Liver (tissue), 9 donors: ENCODE measurements around the gene ASCL5. TPM values are rescaled to one million over a fixed set of nuclear protein-coding genes. Genes with fewer than 3 reads are reported as not detected.
A peak's percentile ranks its signal among the peaks of the same experiment; 100 is the strongest.

Experiments used
- DNase-seq: peaks from one replicate; pipeline ENCODE4 v3.0.0-alpha.2; 2017; ENCODE audit warnings: low spot score
- H3K27ac ChIP-seq, 2 donors: one replicate each; pipeline ENCODE4 v1.7.0; 2013; ENCODE audit warnings: inconsistent platforms in 2 of 2, low read length in 2 of 2, control low read depth in 1 of 2, low read depth in 1 of 2, mild to moderate bottlenecking in 1 of 2
- H3K27me3 ChIP-seq, 4 donors: one replicate each; pipeline versions ENCODE4 v1.6.1 to v1.7.0; 2013; ENCODE audit warnings: low read length in 3 of 4, inconsistent platforms in 1 of 4, mild to moderate bottlenecking in 1 of 4, moderate library complexity in 1 of 4; ENCODE audit not compliant: control insufficient read depth in 4 of 4, insufficient read depth in 4 of 4
- H3K36me3 ChIP-seq, 4 donors: one replicate each; pipeline versions ENCODE4 v1.6.1 to v1.7.0; 2013; ENCODE audit warnings: low read length in 3 of 4, mild to moderate bottlenecking in 3 of 4, low read depth in 1 of 4, moderate library complexity in 1 of 4; ENCODE audit not compliant: control insufficient read depth in 4 of 4, insufficient read depth in 3 of 4
- H3K4me1 ChIP-seq, 4 donors: one replicate each; pipeline versions ENCODE4 v1.6.1 to v1.7.0; 2013; ENCODE audit warnings: low read length in 3 of 4, mild to moderate bottlenecking in 3 of 4, moderate library complexity in 1 of 4; ENCODE audit not compliant: control insufficient read depth in 4 of 4, insufficient read depth in 4 of 4
- H3K4me3 ChIP-seq, 3 donors: one replicate each; pipeline versions ENCODE4 v1.6.1 to v1.7.0; 2013; ENCODE audit warnings: low read length in 3 of 3, control low read depth in 1 of 3, low read depth in 1 of 3, mild to moderate bottlenecking in 1 of 3
- H3K9ac ChIP-seq, 2 donors: one replicate each; pipeline ENCODE4 v1.7.0; 2013; ENCODE audit warnings: low read length in 2 of 2, mild to moderate bottlenecking in 2 of 2, moderate library complexity in 2 of 2, control low read depth in 1 of 2, low read depth in 1 of 2
- H3K9me3 ChIP-seq, 4 donors: one replicate each; pipeline versions ENCODE4 v1.6.1 to v1.7.0; 2013; ENCODE audit warnings: low read length in 3 of 4; ENCODE audit not compliant: control insufficient read depth in 4 of 4
- EGR1 ChIP-seq, 2 donors: IDR thresholded peaks; 2 replicates each; pipeline ENCODE4 v1.6.1; 2016 to 2018; ENCODE audit warnings: antibody characterized with exemption in 2 of 2, low read depth in 2 of 2
- FOXA1 ChIP-seq: IDR thresholded peaks from 2 replicates; pipeline ENCODE4 v1.6.1; 2016; ENCODE audit warnings: antibody characterized with exemption
- FOXA2 ChIP-seq: IDR thresholded peaks from 2 replicates; pipeline ENCODE4 v1.6.1; 2016; ENCODE audit warnings: antibody characterized with exemption
- GABPA ChIP-seq, 2 donors: IDR thresholded peaks in 1 of 2; conservative IDR thresholded peaks in 1 of 2; 2 replicates each; pipeline ENCODE4 v1.6.1; 2016; ENCODE audit warnings: antibody characterized with exemption in 2 of 2, mild to moderate bottlenecking in 1 of 2, moderate library complexity in 1 of 2
- HNF4A ChIP-seq, 2 donors: conservative IDR thresholded peaks; 2 replicates each; pipeline ENCODE4 v1.6.1; 2016; ENCODE audit warnings: antibody characterized with exemption in 2 of 2, mild to moderate bottlenecking in 2 of 2
- HNF4G ChIP-seq: IDR thresholded peaks from 2 replicates; pipeline ENCODE4 v1.6.1; 2016; ENCODE audit warnings: antibody characterized with exemption
- JUND ChIP-seq, 2 donors: IDR thresholded peaks; 2 replicates each; pipeline ENCODE4 v1.6.1; 2016; ENCODE audit warnings: antibody characterized with exemption in 2 of 2
- NR2F2 ChIP-seq: IDR thresholded peaks from 2 replicates; pipeline ENCODE4 v1.6.1; 2016; ENCODE audit warnings: antibody characterized with exemption
- RAD21 ChIP-seq, 2 donors: IDR thresholded peaks; 2 replicates each; pipeline ENCODE4 v1.6.1; 2016; ENCODE audit warnings: antibody characterized with exemption in 2 of 2, mild to moderate bottlenecking in 2 of 2
- RXRA ChIP-seq, 2 donors: IDR thresholded peaks; 2 replicates each; pipeline ENCODE4 v1.6.1; 2017 to 2018; ENCODE audit warnings: antibody characterized with exemption in 2 of 2, mild to moderate bottlenecking in 1 of 2
- SP1 ChIP-seq: IDR thresholded peaks from 2 replicates; pipeline ENCODE4 v1.6.1; 2018; ENCODE audit warnings: antibody characterized with exemption, mild to moderate bottlenecking
- TAF1 ChIP-seq: conservative IDR thresholded peaks from 2 replicates; pipeline ENCODE4 v1.6.1; 2016; ENCODE audit warnings: antibody characterized with exemption, mild to moderate bottlenecking
- YY1 ChIP-seq: IDR thresholded peaks from 2 replicates; pipeline ENCODE4 v1.6.1; 2016; ENCODE audit warnings: antibody characterized with exemption, mild to moderate bottlenecking
- WGBS: extraction: QIAGEN DNeasy Blood & Tissue Kit; methylation state at CpG from one replicate; pipeline ENCODE4 v1.1.7; 2013; 5-methylcytosine and 5-hydroxymethylcytosine counted together
- polyA plus RNA-seq, 2 donors: library from polyadenylated mRNA; stranded (reverse) in 1 of 2; unstranded in 1 of 2; fragments of 200-250 nt in 1 of 2; fragments of >200 nt in 1 of 2; fragmentation: Nextera tagmentation in 1 of 2; extraction: Ambion mirVana in 1 of 2; gene quantifications; one replicate each; pipeline versions ENCODE4 v1.2.1 to v1.2.3, GENCODE V29; 2013 to 2015
- total RNA-seq, 2 donors: library from RNA; depleted of rRNA; stranded (reverse); fragments of >200 nt; gene quantifications; one replicate each; pipeline ENCODE4 v1.2.3, GENCODE V29; 2014
- TF ChIP-seq, protein P1 (sequence below): fragments of 150-350 bp; IDR thresholded peaks from 2 replicates; pipeline ENCODE4 v1.5.1; 2017; ENCODE audit warnings: improper control_type of control experiment, low read depth, low read length; ENCODE audit not compliant: missing input control
- TF ChIP-seq, protein P2 (sequence below): IDR thresholded peaks from 2 replicates; pipeline ENCODE4 v1.6.1; 2016; ENCODE audit warnings: antibody characterized with exemption, mild to moderate bottlenecking
- TF ChIP-seq, protein P3 (sequence below): IDR thresholded peaks from 2 replicates; pipeline ENCODE4 v1.6.1; 2016; ENCODE audit warnings: antibody characterized with exemption
- TF ChIP-seq, protein P4 (sequence below): IDR thresholded peaks from 2 replicates; pipeline ENCODE4 v1.6.1; 2016; ENCODE audit warnings: antibody characterized with exemption
- TF ChIP-seq, protein P5 (sequence below): IDR thresholded peaks from 2 replicates; pipeline ENCODE4 v1.6.1; 2016; ENCODE audit warnings: antibody characterized with exemption
- donor health status: healthy.
- donor health status: healthy.
- donor health status: healthy.
- donor health status: healthy.
- donor health status: healthy.

Gene ASCL5
- total and polyA plus RNA-seq, 4 donors: not detected

DNA sequence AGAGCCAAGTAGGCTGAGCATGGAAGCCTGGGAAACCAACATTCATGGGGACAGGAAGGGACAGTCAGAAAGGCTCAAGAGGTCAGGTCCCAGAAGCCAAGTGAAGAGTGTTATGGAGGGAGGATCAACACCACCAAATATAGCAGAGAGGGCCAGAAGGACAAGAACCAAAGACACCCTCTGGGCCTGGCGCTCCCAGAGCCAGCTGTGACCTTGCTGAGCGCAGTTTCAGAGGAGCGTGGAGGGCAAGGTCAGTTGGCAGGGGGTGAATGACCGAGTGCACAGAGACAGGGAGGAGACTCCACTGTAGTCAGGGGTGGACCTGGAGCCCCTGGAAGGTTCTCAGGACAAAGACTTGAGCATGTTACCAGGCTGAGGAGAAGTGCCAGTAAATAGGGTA is 4.4 kb upstream of the ASCL5 start:
- H3K9ac ChIP-seq: no peak overlapping the region
- no peaks in the 10 kb centered on the region for H3K9me3 ChIP-seq
- no peak for DNase-seq
- TF ChIP-seq, protein P1, sequence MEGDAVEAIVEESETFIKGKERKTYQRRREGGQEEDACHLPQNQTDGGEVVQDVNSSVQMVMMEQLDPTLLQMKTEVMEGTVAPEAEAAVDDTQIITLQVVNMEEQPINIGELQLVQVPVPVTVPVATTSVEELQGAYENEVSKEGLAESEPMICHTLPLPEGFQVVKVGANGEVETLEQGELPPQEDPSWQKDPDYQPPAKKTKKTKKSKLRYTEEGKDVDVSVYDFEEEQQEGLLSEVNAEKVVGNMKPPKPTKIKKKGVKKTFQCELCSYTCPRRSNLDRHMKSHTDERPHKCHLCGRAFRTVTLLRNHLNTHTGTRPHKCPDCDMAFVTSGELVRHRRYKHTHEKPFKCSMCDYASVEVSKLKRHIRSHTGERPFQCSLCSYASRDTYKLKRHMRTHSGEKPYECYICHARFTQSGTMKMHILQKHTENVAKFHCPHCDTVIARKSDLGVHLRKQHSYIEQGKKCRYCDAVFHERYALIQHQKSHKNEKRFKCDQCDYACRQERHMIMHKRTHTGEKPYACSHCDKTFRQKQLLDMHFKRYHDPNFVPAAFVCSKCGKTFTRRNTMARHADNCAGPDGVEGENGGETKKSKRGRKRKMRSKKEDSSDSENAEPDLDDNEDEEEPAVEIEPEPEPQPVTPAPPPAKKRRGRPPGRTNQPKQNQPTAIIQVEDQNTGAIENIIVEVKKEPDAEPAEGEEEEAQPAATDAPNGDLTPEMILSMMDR: no peak
- TF ChIP-seq SP1: no peak
- TF ChIP-seq NR2F2: peak; percentile 82
- no peak for TF ChIP-seq GABPA (IDR thresholded peaks at IDR 0.05 in 1 of 2, conservative IDR thresholded peaks at IDR 0.05 in 1 of 2)
- TF ChIP-seq RXRA (IDR thresholded peaks at IDR 0.05): peak in 1 of 2 donors; percentile 49
- no peak for TF ChIP-seq RAD21 (IDR thresholded peaks at IDR 0.05)
- TF ChIP-seq FOXA2: no peak
- TF ChIP-seq, protein P2, sequence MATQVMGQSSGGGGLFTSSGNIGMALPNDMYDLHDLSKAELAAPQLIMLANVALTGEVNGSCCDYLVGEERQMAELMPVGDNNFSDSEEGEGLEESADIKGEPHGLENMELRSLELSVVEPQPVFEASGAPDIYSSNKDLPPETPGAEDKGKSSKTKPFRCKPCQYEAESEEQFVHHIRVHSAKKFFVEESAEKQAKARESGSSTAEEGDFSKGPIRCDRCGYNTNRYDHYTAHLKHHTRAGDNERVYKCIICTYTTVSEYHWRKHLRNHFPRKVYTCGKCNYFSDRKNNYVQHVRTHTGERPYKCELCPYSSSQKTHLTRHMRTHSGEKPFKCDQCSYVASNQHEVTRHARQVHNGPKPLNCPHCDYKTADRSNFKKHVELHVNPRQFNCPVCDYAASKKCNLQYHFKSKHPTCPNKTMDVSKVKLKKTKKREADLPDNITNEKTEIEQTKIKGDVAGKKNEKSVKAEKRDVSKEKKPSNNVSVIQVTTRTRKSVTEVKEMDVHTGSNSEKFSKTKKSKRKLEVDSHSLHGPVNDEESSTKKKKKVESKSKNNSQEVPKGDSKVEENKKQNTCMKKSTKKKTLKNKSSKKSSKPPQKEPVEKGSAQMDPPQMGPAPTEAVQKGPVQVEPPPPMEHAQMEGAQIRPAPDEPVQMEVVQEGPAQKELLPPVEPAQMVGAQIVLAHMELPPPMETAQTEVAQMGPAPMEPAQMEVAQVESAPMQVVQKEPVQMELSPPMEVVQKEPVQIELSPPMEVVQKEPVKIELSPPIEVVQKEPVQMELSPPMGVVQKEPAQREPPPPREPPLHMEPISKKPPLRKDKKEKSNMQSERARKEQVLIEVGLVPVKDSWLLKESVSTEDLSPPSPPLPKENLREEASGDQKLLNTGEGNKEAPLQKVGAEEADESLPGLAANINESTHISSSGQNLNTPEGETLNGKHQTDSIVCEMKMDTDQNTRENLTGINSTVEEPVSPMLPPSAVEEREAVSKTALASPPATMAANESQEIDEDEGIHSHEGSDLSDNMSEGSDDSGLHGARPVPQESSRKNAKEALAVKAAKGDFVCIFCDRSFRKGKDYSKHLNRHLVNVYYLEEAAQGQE: no peak
- no peaks in the 10 kb centered on the region for H3K27me3 ChIP-seq
- no peak overlapping the region for H3K27ac ChIP-seq
- 49% methylated on average over 4 of the region's 4 CpGs for WGBS
- no peak overlapping the region for H3K4me3 ChIP-seq
- H3K4me1 ChIP-seq: no peaks in the 10 kb centered on the region
- H3K36me3 ChIP-seq: peaks cover 0 to 18% (median 5%) of the 10 kb centered on the region in 4 donors

DNA sequence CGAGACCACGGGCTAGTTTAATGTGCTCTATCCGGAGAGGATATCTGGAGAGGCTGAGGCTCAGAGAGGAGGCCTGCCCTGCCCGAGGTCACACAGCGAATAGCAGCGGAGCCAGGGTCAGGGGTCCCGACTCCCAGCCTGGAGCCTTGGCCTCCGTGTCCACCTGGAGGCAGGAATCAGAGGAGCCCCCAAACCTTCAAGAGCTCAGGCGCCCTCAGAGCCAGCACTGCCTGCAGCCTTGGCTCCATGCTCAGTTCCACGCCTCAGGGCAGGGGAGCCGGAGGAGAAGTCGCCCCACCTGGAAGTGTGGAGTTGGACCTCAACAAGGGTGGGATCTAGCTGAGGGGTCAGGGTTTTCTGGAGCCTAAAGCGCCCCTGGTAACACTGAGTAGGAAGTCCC is 2.0 kb upstream of the ASCL5 start:
- Histone ChIP-seq H3K27ac (no peak overlapping the region), H3K4me1 (no peaks in the 10 kb centered on the region), H3K4me3 (no peak overlapping the region), H3K27me3 (no peaks in the 10 kb centered on the region), H3K9ac (no peak overlapping the region), H3K36me3 (no peaks in the 10 kb centered on the region), H3K9me3 (no peaks in the 10 kb centered on the region)
- TF ChIP-seq HNF4G (no peak), JUND (IDR thresholded peaks at IDR 0.05) (no peak), SP1 (no peak), FOXA1 (no peak), EGR1 (IDR thresholded peaks at IDR 0.05; ENCODE audit: low read depth in 2 of 2) (no peak), YY1 (no peak), FOXA2 (no peak), HNF4A (conservative IDR thresholded peaks at IDR 0.05) (no peak), GABPA (IDR thresholded peaks at IDR 0.05 in 1 of 2, conservative IDR thresholded peaks at IDR 0.05 in 1 of 2) (no peak), NR2F2 (no peak), TAF1 (no peak), RXRA (IDR thresholded peaks at IDR 0.05) (no peak)
- TF ChIP-seq, protein P3, sequence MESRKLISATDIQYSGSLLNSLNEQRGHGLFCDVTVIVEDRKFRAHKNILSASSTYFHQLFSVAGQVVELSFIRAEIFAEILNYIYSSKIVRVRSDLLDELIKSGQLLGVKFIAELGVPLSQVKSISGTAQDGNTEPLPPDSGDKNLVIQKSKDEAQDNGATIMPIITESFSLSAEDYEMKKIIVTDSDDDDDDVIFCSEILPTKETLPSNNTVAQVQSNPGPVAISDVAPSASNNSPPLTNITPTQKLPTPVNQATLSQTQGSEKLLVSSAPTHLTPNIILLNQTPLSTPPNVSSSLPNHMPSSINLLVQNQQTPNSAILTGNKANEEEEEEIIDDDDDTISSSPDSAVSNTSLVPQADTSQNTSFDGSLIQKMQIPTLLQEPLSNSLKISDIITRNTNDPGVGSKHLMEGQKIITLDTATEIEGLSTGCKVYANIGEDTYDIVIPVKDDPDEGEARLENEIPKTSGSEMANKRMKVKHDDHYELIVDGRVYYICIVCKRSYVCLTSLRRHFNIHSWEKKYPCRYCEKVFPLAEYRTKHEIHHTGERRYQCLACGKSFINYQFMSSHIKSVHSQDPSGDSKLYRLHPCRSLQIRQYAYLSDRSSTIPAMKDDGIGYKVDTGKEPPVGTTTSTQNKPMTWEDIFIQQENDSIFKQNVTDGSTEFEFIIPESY: no peak
- TF ChIP-seq, protein P1: no peak
- TF ChIP-seq, protein P2: no peak
- TF ChIP-seq, protein P4, sequence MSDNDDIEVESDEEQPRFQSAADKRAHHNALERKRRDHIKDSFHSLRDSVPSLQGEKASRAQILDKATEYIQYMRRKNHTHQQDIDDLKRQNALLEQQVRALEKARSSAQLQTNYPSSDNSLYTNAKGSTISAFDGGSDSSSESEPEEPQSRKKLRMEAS: no peak
- TF ChIP-seq, protein P5, sequence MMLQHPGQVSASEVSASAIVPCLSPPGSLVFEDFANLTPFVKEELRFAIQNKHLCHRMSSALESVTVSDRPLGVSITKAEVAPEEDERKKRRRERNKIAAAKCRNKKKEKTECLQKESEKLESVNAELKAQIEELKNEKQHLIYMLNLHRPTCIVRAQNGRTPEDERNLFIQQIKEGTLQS: no peak
- no peak for DNase-seq
- WGBS: 93% methylated on average over 13 of the region's 13 CpGs
